Activated CD8-positive, alpha-beta T cell treated with anti-CD3 and anti-CD28 coated beads, Interleukin-2, amount 10 ng/mL, durations not matched to agents 7 days and 5 days (primary cell): ENCODE results near the gene RSRC2. TPM values are rescaled to one million over a fixed set of nuclear protein-coding genes. Genes with fewer than 3 reads are reported as not detected.
"Not testable (repeated sequence)": the region's sequence is repeated elsewhere in the genome, so short reads cannot be mapped to it uniquely, and the experiment has no call there.

ENCODE experiments used
- ATAC-seq: fragments of 150-1000 bp; cut with Tn5 transposase; one replicate; pipeline ENCODE4 v1.10.0; 2021; ENCODE audit warnings: moderate library complexity
- CTCF ChIA-PET: fragments of 350-600 bp; sonication (Branson Sonifier 250); formaldehyde crosslinking; loops from one replicate; lab custom pipeline; 2021; ENCODE audit warnings: antibody characterized with exemption; lab: Charles Lee
- POLR2A ChIA-PET: fragments of 350-600 bp; sonication (Branson Sonifier 250); formaldehyde crosslinking; loops from one replicate; lab custom pipeline; 2021; ENCODE audit warnings: antibody characterized with exemption; lab: Charles Lee
- DNase-seq: peaks from one replicate; pipeline ENCODE4 v3.0.0-alpha.2; 2020
- H3K27ac Mint-ChIP-seq: one replicate; pipeline ENCODE4 v1.8.0; 2021; ENCODE audit warnings: mild to moderate bottlenecking, mixed read lengths
- H3K27me3 Mint-ChIP-seq: one replicate; pipeline ENCODE4 v1.8.0; 2021; ENCODE audit warnings: low read depth, mixed read lengths
- H3K36me3 Mint-ChIP-seq: one replicate; pipeline ENCODE4 v1.8.0; 2021; ENCODE audit warnings: low read depth, mixed read lengths
- H3K4me1 Mint-ChIP-seq: one replicate; pipeline ENCODE4 v1.8.0; 2021; ENCODE audit warnings: low read depth, mixed read lengths
- H3K4me3 Mint-ChIP-seq: one replicate; pipeline ENCODE4 v1.8.0; 2021; ENCODE audit warnings: mild to moderate bottlenecking, mixed read lengths
- H3K9me3 Mint-ChIP-seq: one replicate; pipeline ENCODE4 v1.8.0; 2022; ENCODE audit warnings: mixed read lengths; ENCODE audit not compliant: insufficient read depth
- total RNA-seq, 2 experiments: library from RNA; stranded (reverse); gene quantifications; one replicate each; pipeline ENCODE4 v1.2.3, GENCODE V29; 2021

The RSRC2 gene
- total RNA-seq, 2 experiments from 2014 or later, result 96.1 to 106 TPM

DNA sequence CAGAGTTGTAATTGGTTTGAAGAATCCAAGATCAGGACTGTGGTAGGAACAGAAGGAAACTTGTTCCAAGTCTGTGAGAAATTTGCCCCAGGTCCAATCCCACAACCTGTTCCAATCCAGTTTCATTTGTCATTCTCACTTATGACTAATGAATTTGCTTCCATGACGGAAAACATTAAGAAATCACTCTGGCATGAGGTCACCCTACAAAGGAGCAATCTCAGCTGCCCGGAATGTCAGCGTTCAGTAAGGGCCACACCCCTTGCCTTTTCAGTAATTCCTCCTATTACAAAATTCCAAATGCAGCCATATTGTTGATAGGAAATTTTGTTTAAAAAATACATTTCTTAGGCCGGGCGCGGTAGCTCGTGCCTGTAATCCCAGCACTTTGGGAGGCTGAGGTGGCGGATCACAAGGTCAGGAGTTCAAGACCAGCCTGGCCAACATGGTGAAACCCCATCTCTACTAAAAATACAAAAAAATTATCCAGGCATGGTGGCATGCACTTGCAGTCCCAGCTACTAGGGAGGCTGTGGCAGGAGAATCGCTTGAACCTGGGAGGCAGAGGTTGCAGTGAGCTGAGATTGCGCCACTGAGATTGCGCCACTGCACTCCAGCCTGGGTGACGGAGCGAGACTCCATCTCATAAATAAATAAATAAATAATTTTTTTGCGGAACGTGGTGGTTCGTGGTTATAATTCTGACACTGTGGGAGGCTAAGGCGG lies 62.3 kb downstream of the RSRC2 start:
- CTCF ChIA-PET, result interaction anchor here (1.4 kb wide), 1 partner anchor 7 kb away, joined by 5 read pairs; no protein-coding TSS in a partner anchor
- H3K4me1 Mint-ChIP-seq, H3K4me3 Mint-ChIP-seq, H3K27ac Mint-ChIP-seq, H3K9me3 Mint-ChIP-seq, H3K27me3 Mint-ChIP-seq, DNase-seq, ATAC-seq, H3K36me3 Mint-ChIP-seq, POLR2A ChIA-PET: not testable (repeated sequence)

DNA sequence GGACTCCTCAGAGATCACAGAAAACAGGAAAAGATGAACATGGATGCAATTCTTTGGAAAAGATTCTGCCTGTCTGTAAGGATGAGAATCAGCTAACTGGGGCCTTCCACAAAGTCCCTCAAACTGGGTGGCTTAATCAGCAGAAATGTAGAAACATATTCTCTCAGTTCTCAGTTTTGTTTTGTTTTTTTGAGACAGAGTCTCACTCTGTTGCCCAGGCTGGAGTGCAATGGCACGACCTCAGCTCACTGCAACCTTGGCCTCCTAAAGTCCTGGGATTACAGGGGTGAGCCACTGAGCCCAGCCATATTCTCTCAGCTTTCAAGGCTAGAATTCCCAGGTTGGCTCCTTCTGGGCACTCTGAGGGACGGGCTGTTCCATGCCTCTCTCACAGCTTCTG lies 66.1 kb downstream of the RSRC2 start:
- Mint-ChIP-seq H3K4me3 (no peak overlapping the region), H3K27ac (no peak overlapping the region), H3K9me3 (no peaks in the 10 kb centered on the region), H3K36me3 (no peaks in the 10 kb centered on the region), H3K4me1 (peaks cover 9% of the 10 kb centered on the region), H3K27me3 (no peaks in the 10 kb centered on the region)
- ATAC-seq (no peak), DNase-seq (no peak)
- ChIA-PET CTCF (interaction anchor here (1.4 to 2.5 kb wide), 3 partner anchors 11 to 61 kb away, joined by 4 to 8 read pairs (median 7); no protein-coding TSS in a partner anchor), POLR2A (interaction anchor here (0.7 kb wide), 1 partner anchor 122 kb away, joined by 4 read pairs; no protein-coding TSS in a partner anchor)

DNA sequence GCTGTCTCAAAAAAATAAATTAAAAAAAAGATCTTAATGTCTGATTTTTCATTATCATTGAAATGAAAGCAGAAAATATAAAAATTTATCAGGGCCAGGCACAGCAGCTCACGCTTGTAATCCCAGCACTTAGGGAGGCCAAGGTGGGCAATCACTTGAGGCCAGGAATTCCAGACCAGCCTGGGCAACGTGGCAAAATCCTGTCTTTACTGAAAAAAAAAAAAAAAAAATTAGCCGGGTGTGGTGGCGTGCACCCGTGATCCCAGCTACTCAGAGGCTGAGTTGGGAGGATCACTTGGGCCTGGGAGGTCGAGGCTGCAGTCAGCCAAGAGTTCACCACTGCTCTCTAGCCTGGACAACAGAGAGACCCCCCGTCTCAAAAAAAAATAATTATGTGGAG lies 66.7 kb downstream of the RSRC2 start:
- DNase-seq (no peak), ATAC-seq (no peak)
- ChIA-PET POLR2A (interaction anchor here (0.7 kb wide), 2 partner anchors 122 to 194 kb away, joined by 3 to 4 read pairs; no protein-coding TSS in a partner anchor), CTCF (interaction anchor here (1.4 to 2.5 kb wide), 2 partner anchors 11 to 13 kb away, joined by 4 to 7 read pairs; no protein-coding TSS in a partner anchor)
- no peak overlapping the region for H3K4me3 Mint-ChIP-seq
- no peaks in the 10 kb centered on the region for H3K27me3 Mint-ChIP-seq
- H3K36me3 Mint-ChIP-seq, result no peaks in the 10 kb centered on the region
- peaks cover 9% of the 10 kb centered on the region for H3K4me1 Mint-ChIP-seq
- H3K9me3 Mint-ChIP-seq, result no peaks in the 10 kb centered on the region
- H3K27ac Mint-ChIP-seq, result no peak overlapping the region

DNA sequence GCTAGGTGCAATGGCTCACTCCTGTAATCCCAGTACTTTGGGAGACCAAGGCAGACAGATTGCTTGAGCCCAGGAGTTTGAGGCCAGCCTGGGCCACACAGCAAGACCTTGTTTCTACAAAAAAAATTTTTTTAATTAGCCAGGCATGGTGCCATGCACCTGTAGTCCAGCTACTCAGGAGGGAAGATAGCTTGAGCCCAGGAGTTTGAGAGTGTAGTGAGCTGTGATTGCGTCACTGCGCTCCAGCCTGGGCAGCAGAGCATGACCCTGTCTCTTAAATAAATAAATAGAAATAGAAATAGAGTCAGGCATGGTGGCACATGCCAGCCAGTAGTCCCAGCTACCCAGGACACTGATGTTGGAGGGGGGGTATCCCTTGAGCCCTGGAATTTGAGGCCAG lies 67.5 kb downstream of the RSRC2 start:
- CTCF ChIA-PET, result interaction anchor here (1.4 to 2.5 kb wide), 2 partner anchors 12 to 14 kb away, joined by 4 to 7 read pairs; no protein-coding TSS in a partner anchor
- POLR2A ChIA-PET, result no interaction called here
- no peak overlapping the region for H3K4me3 Mint-ChIP-seq
- H3K9me3 Mint-ChIP-seq, result no peaks in the 10 kb centered on the region
- DNase-seq (no peak), ATAC-seq (no peak)
- peaks cover 15% of the 10 kb centered on the region for H3K4me1 Mint-ChIP-seq
- no peaks in the 10 kb centered on the region for H3K27me3 Mint-ChIP-seq
- H3K36me3 Mint-ChIP-seq, result no peaks in the 10 kb centered on the region
- no peak overlapping the region for H3K27ac Mint-ChIP-seq

DNA sequence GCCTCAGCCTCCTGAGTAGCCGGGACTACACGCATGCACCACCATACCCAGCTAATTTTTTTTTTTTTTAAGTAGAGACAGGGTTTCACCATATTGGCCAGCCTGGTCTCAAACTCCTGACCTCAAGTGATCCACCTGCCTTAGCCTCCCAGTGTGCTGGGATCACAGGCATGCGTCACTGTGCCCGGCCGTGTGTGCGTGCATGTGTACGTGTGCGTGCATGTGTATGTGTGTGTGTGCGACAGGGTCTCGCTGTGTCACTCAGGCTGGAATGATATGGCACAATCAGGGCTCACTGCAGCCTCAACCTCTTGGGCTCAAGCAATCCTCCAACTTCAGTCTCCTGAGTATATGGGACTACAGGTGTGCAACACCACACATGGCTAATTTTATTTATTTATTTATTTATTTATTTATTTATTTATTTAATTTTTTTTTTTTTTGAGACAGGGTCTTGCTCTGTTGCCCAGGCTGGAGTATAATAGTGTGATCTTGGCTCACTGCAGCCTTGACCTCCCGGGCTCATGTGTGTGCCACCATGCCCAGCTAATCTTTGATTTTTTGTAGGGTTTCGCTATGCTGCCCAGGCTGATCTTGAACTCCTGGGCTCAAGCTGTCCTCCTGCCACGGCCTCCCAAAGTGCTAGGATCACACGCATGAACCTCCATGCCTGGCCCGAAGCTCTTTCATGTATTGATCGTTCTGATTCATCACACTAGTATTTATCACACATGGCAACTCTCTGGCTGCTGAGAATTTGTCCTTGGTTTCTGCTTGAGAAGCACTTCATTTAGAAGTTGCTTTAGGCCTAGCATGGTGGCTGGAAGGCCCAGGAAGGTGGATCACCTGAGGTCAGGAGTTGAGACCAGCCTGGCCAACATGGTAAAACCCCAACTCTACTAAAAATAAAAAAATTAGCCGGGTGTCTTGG lies 68.4 kb downstream of the RSRC2 start:
- Mint-ChIP-seq H3K4me3 (no peak overlapping the region), H3K4me1 (peaks cover 24% of the 10 kb centered on the region), H3K36me3 (no peaks in the 10 kb centered on the region), H3K27me3 (no peaks in the 10 kb centered on the region), H3K27ac (peak overlapping the region; percentile 39), H3K9me3 (no peaks in the 10 kb centered on the region)
- DNase-seq (no peak), ATAC-seq (no peak)
- CTCF ChIA-PET, result interaction anchor here (0.7 to 2.5 kb wide), 3 partner anchors 13 to 45 kb away, joined by 3 to 7 read pairs (median 4); no protein-coding TSS in a partner anchor
- POLR2A ChIA-PET, result no interaction called here

DNA sequence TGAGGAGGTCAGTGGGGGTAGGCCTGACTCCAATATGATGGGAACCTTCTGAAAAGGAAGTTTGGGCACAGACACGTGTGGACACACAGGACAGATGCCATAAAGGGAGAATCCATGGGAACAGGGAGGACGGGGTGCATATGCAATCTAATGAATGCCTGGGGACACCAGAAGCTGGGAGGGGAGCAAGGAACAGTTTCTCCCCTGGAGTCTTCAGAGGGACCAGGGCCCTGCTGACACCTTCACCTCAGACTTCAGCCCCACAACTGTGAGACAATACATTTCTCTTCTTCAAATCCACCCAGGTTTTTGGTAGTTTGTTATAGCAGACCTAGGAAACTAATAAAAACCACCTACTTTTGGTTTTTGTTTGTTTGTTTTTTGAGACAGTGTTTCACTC lies 69.1 kb downstream of the RSRC2 start:
- POLR2A ChIA-PET, result no interaction called here
- peak overlapping the region; percentile 39 for H3K27ac Mint-ChIP-seq
- peaks cover 31% of the 10 kb centered on the region for H3K4me1 Mint-ChIP-seq
- H3K4me3 Mint-ChIP-seq, result no peak overlapping the region
- ATAC-seq (no peak), DNase-seq (no peak)
- H3K36me3 Mint-ChIP-seq, result no peaks in the 10 kb centered on the region
- CTCF ChIA-PET, result interaction anchor here (1.1 kb wide), 1 partner anchor 44 kb away, joined by 3 read pairs; no protein-coding TSS in a partner anchor
- H3K27me3 Mint-ChIP-seq, result no peaks in the 10 kb centered on the region
- H3K9me3 Mint-ChIP-seq, result no peaks in the 10 kb centered on the region

DNA sequence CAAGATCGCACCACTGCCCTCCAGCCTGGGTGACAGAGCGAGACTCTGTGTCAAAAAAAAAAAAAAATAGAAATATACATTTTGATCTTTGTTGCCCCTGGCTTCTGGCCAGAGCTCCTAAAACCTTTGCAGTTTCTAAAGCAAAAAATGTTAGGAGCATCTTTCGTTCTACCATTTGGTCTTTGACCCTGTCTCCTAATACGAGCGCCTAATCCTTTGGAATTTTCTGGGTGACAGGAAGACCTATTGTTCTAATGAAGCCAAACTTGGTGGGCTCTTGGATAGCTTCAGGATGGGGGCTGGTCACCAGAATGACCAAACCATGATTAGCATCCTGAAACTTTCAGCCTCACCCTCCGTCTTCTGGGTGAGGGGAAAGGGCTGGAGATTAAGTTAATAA lies 72.0 kb downstream of the RSRC2 start:
- ATAC-seq (no peak), DNase-seq (no peak)
- H3K4me1 Mint-ChIP-seq, result peaks cover 39% of the 10 kb centered on the region
- H3K27me3 Mint-ChIP-seq, result no peaks in the 10 kb centered on the region
- H3K27ac Mint-ChIP-seq, result no peak overlapping the region
- H3K36me3 Mint-ChIP-seq, result no peaks in the 10 kb centered on the region
- CTCF ChIA-PET, result interaction anchor here (1.1 to 1.5 kb wide), 2 partner anchors 18 to 55 kb away, joined by 4 to 6 read pairs; no protein-coding TSS in a partner anchor
- POLR2A ChIA-PET, result no interaction called here
- H3K4me3 Mint-ChIP-seq, result no peak overlapping the region
- H3K9me3 Mint-ChIP-seq, result no peaks in the 10 kb centered on the region

DNA sequence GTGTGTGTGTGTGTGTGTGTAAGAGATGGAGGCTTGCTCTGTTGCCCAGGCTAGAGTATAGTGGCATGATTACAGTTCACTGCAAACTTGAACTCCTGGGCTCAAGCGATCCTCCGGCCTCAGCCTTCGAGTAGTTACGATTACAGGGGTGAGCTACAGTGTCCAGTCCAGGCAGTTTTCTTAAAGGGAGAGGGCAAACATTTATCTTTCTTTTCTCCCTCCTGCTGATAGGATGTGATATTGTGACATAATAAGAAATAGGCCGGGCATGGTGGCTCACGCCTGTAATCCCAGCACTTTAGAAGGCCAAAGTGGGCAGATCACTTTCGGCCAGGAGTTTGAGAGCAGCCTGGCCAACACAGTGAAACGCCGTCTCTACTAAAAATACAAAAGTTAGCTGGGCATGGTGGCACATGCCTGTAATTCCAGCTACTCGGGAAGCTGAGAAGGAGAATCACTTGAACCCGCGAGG lies 72.5 kb downstream of the RSRC2 start:
- no peaks in the 10 kb centered on the region for H3K27me3 Mint-ChIP-seq
- CTCF ChIA-PET, result interaction anchor here (1.1 kb wide), 1 partner anchor 54 kb away, joined by 4 read pairs; no protein-coding TSS in a partner anchor
- H3K4me1 Mint-ChIP-seq, result peaks cover 39% of the 10 kb centered on the region
- H3K4me3 Mint-ChIP-seq, result no peak overlapping the region
- DNase-seq, result no peak
- ATAC-seq, result no peak
- peak overlapping the region; percentile 98 for H3K27ac Mint-ChIP-seq
- H3K9me3 Mint-ChIP-seq, result no peaks in the 10 kb centered on the region
- POLR2A ChIA-PET, result no interaction called here
- H3K36me3 Mint-ChIP-seq, result no peaks in the 10 kb centered on the region

Other genes starting within 250 kb of the RSRC2 start
- 10 to 100 TPM; 61.4 to 63.2 TPM for gene CLIP1, start 104.3 kb downstream of the RSRC2 start, total RNA-seq
- 10 to 100 TPM; 41.3 to 45.3 TPM for gene ZCCHC8, start 26.0 kb downstream of the RSRC2 start, total RNA-seq
- 100 to 1,000 TPM; 139 to 147 TPM for gene KNTC1, start 313 bp upstream of the RSRC2 start, total RNA-seq
- not detected for gene HCAR2, start 176.4 kb upstream of the RSRC2 start, total RNA-seq
- not detected for gene HCAR3, start 189.9 kb upstream of the RSRC2 start, total RNA-seq
- gene HCAR1, start 203.9 kb upstream of the RSRC2 start, total RNA-seq, result under 1 TPM; 0.08 TPM
- gene DENR, start 225.9 kb upstream of the RSRC2 start, total RNA-seq, result 10 to 100 TPM; 54.6 to 54.9 TPM
- gene CCDC62, start 247.6 kb upstream of the RSRC2 start, total RNA-seq, result under 1 TPM; 0.60 to 0.63 TPM